ENCODE data around the gene TMEM141.

GRCh38 chr9:136761545-136761981 is 29.6 kb upstream of the TMEM141 start:
- TF ChIP-seq GATA2 (IDR thresholded peaks at IDR 0.05; ENCODE audit: low read depth, low read length) = no peak
- no peak for TF ChIP-seq GATA3 (IDR thresholded peaks at IDR 0.05; ENCODE audit: low read depth, low read length)
